HL-60/S4 (cell line): ENCODE measurements around the gene NTS.

Experiments used
- in situ Hi-C: fragments of 300-500 bp; cut with MboI; formaldehyde crosslinking; loops from 2 replicates; pipeline ENCODE4 v1.14.3; 2022; ENCODE audit warnings: low sequenced_read_pairs

Gene NTS

GRCh38 chr12:85920324-85920947 lies 46.3 kb downstream of the NTS start:
- in situ Hi-C loops = no loop called here

- in situ Hi-C loops = no loop called here
Observed at GRCh38 chr12:85923767-85924331, 49.8 kb downstream of the NTS start.

GRCh38 chr12:85927166-85927565 lies 53.1 kb downstream of the NTS start:
- in situ Hi-C loops = no loop called here
